Measurements from ENCODE around the gene CDK1. TPM values are rescaled to one million over a fixed set of nuclear protein-coding genes. Genes with fewer than 3 reads are reported as not detected.

Gene CDK1
- total RNA-seq, 1 donor from 2014 or later: 70.1 TPM

DNA sequence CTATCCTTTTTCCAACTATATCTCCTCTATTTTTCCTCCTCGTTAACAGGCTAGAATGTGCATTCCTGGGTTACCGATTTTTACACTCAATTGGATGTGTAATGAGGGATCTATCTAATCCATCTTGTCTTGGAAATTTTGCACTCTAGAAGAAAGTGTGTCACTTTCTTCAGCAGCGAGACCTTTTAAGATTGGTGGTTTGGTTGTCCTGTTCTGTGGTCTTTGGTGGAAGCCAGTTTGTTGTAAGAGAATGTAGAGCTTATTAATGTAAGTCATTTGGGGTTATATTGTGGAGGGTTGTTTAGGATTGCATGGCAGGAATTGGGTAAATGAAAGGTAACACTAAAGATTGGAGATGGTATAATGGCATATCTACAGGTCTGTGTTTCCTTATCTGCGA, 16.7 kb downstream of the CDK1 start:
- Mint-ChIP-seq H3K9me3 (no peaks in the 10 kb centered on the region), H3K27ac (no peak overlapping the region), H3K4me1 (ENCODE audit: unreplicated experiment) (no peaks in the 10 kb centered on the region), H3K36me3 (peaks cover 47% of the 10 kb centered on the region), H3K27me3 (no peaks in the 10 kb centered on the region), H3K4me3 (no peak overlapping the region)
- no peak for DNase-seq (ENCODE audit: extremely low spot score, unreplicated experiment)
- TF ChIP-seq, protein P1, sequence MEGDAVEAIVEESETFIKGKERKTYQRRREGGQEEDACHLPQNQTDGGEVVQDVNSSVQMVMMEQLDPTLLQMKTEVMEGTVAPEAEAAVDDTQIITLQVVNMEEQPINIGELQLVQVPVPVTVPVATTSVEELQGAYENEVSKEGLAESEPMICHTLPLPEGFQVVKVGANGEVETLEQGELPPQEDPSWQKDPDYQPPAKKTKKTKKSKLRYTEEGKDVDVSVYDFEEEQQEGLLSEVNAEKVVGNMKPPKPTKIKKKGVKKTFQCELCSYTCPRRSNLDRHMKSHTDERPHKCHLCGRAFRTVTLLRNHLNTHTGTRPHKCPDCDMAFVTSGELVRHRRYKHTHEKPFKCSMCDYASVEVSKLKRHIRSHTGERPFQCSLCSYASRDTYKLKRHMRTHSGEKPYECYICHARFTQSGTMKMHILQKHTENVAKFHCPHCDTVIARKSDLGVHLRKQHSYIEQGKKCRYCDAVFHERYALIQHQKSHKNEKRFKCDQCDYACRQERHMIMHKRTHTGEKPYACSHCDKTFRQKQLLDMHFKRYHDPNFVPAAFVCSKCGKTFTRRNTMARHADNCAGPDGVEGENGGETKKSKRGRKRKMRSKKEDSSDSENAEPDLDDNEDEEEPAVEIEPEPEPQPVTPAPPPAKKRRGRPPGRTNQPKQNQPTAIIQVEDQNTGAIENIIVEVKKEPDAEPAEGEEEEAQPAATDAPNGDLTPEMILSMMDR (conservative IDR thresholded peaks at IDR 0.05): no peak

DNA sequence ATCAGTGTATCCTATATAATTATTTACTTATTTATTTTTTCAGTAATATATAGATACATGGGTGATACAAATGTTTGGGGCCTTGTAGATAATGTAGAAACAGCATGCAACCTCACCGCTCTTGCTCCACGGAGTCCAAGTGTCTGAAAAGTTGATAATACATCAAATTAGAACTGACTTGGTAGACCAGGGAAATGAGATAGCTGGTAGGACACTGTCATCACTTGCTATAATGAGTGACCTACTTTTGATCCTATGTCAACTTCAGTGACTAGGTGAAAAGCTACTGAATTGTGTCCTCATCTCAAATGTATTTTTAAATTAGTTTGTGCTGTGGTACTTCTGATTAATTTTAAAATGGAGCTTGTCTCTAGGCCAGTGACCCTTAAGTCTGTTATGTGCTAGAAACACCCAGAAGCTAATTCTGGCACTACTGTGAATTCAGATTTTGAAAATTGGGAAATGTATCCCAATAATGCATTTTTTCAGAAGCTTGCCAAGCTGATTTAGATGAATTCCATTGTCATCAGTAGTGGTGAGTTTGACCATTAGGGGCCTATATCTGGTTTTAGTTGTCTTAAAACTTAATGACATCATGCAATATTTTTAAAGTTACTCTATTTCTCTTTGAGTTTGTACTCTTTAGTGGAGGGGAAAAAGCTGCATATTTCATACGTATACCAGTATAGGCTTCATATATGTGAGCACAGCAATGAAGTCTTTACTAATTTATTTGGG, 17.4 kb downstream of the CDK1 start:
- no peak overlapping the region for H3K27ac Mint-ChIP-seq
- DNase-seq (ENCODE audit: extremely low spot score, unreplicated experiment): no peak
- H3K4me3 Mint-ChIP-seq: no peak overlapping the region
- no peaks in the 10 kb centered on the region for H3K27me3 Mint-ChIP-seq
- no peaks in the 10 kb centered on the region for H3K9me3 Mint-ChIP-seq
- no peaks in the 10 kb centered on the region for H3K4me1 Mint-ChIP-seq (ENCODE audit: unreplicated experiment)
- TF ChIP-seq, protein P1 (conservative IDR thresholded peaks at IDR 0.05): no peak
- peaks cover 40% of the 10 kb centered on the region for H3K36me3 Mint-ChIP-seq

DNA sequence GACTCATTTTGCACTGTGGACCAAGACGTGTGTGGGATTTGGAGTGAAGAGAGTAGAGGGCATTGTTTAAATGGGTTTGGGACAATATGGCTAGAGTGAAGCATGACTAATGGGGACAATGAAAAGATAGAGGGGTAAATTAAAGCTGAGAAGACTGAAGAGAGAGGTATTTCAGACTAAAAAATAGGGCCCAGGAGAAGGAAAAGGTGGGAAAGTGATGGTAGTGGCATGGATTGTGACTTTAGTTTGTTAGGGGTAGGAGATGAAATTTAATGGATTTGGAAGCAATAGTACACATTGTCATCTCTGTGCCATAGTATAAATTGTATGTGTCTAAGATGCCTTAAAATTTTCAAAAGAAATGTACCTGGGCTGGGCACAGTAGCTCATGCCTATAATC, 18.2 kb downstream of the CDK1 start:
- H3K36me3 Mint-ChIP-seq: peaks cover 31% of the 10 kb centered on the region
- no peak overlapping the region for H3K27ac Mint-ChIP-seq
- no peaks in the 10 kb centered on the region for H3K4me1 Mint-ChIP-seq (ENCODE audit: unreplicated experiment)
- no peaks in the 10 kb centered on the region for H3K9me3 Mint-ChIP-seq
- H3K4me3 Mint-ChIP-seq: no peak overlapping the region
- no peak for DNase-seq (ENCODE audit: extremely low spot score, unreplicated experiment)
- no peaks in the 10 kb centered on the region for H3K27me3 Mint-ChIP-seq
- TF ChIP-seq, protein P1 (conservative IDR thresholded peaks at IDR 0.05): no peak

DNA sequence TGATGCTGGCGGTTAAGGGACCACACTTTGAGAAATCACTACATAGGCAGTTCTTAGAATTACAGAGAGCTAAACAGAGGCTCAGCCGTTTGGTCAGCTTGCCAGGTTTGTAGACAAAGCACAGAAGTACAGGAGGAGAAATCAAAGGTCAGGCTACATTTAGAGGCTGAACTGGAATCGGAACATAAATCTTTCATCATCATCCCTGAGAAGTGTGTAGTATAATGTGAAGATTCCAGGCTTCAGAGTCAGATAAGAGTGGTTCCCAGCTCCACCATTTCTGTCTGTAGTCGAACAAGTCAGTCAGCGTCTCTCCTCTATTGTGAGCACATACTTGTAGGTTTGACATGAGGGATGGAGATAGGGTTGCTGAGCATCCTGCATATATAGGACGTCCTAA, 18.9 kb downstream of the CDK1 start:
- H3K36me3 Mint-ChIP-seq: peaks cover 28% of the 10 kb centered on the region
- no peak for DNase-seq (ENCODE audit: extremely low spot score, unreplicated experiment)
- no peak overlapping the region for H3K27ac Mint-ChIP-seq

DNA sequence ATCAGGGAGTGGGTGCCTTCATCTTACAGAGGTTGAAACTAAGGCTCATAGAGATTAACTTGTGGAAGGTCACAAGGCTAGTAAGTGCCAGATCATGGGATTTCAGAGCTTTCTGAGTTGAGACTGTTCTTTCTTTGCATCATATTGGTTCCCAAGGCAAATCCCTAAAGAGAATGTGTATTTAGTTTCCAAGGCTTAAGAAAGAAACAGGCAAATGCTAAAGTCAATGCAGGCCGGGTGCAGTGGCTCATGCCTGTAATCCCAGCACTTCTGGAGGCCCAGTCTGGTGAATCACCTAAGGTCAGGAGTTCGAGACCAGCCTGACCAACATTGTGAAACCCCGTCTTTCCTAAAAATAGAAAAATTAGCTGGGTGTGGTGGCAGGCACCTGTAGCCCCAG, 19.8 kb downstream of the CDK1 start:
- Mint-ChIP-seq H3K27ac (no peak overlapping the region), H3K4me3 (no peak overlapping the region), H3K27me3 (no peaks in the 10 kb centered on the region), H3K4me1 (ENCODE audit: unreplicated experiment) (no peaks in the 10 kb centered on the region), H3K36me3 (peaks cover 20% of the 10 kb centered on the region), H3K9me3 (no peaks in the 10 kb centered on the region)
- TF ChIP-seq, protein P1 (conservative IDR thresholded peaks at IDR 0.05): no peak
- DNase-seq (ENCODE audit: extremely low spot score, unreplicated experiment): no peak

More for the DNA sequence above, 18.9 kb downstream of the CDK1 start:
- no peaks in the 10 kb centered on the region for H3K9me3 Mint-ChIP-seq
- H3K4me1 Mint-ChIP-seq (ENCODE audit: unreplicated experiment): no peaks in the 10 kb centered on the region
- H3K4me3 Mint-ChIP-seq: no peak overlapping the region
- H3K27me3 Mint-ChIP-seq: no peaks in the 10 kb centered on the region
- TF ChIP-seq, protein P1 (conservative IDR thresholded peaks at IDR 0.05): no peak

Measured in type B pancreatic cell (in vitro differentiated cells).